HG03457 (cell line): ENCODE measurements around the gene OPHN1.

Source experiments
- ATAC-seq: cut with Tn5 transposase; IDR thresholded peaks from one replicate; pipeline ENCODE4 v1.9.1; 2021; ENCODE audit warnings: moderate number of reproducible peaks; ENCODE audit not compliant: unreplicated experiment

Gene OPHN1

DNA sequence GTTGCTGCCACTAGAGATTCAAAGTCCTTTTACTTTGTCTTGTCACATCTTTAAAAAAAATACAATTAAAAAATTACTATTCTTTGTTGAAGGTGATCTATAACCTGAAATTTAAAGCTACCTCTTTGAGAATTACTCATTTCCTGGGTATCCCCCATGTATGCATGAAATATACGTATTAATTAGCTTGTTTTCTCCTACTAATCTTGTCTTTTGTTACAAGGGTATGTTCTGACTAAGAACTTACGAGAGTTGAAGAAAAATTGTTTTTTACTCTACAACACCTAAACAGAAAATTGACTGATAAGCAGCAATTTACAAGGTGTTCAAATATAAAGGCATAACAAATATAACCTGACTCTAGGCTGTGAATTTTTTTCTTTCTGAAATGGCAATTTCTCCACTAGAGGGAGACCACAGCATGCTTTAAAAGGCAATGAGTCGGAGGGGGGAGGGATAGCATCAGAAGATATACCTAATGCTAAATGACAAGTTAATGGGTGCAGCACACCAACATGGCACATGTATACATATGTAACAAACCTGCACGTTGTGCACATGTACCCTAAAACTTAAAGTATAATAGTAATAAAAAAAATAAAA is 249.6 kb downstream of the OPHN1 start:
- ATAC-seq = no peak

DNA sequence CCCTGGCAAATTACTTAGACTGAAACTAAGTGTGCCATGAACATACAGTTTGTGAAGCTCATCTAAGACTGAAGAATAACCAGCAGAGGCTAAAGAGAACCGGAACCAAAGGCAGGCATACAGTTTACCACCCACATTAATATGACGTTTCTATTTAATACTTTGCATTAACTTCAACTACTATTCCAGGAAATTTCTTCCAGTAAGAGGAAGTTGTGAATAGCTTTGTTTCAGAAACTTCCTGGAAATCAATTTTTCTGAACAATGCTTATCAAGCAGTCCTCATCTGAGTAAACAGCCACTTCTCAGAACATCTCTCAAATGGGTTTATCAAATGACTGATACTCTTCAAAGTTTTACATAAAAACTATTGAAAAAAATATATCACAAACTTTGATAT is 252.7 kb downstream of the OPHN1 start:
- ATAC-seq = no peak

DNA sequence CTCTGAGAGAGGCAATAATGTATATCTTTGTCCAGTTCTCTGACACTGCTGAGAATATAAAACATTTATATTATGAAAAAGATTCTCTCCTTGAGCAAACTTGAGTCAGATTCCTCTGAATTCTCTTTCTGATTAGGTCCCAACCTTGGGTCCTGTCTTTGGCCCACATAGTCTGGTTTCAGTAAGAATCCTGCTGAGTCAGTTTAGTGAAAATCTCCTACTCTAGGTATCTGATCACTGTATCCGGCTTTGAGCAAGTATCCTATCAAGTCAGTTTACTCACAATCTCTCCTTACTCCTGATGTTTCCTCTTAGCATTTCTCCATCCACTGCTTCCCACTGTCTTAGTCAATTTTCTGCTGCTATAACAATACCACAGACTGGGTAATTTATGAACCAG is 253.9 kb downstream of the OPHN1 start:
- ATAC-seq = no peak

DNA sequence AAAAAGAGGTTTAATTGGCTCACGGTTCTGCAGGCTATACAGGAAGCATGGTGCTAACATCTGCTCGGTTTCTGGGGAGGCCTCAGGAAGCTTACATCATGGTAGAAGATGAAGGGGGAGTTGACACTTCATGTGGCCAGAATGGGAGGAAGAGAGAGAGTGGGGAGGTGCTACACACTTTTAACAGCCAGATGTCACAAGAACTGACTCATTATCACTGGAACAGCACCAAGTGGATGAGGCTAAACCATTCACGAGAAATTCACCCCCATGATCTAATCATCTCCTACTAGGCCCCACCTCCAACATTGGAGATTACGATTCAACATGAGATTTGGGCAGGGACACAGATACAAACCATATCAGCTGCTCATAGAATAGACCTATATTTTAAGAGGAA is 255.8 kb downstream of the OPHN1 start:
- no peak for ATAC-seq

DNA sequence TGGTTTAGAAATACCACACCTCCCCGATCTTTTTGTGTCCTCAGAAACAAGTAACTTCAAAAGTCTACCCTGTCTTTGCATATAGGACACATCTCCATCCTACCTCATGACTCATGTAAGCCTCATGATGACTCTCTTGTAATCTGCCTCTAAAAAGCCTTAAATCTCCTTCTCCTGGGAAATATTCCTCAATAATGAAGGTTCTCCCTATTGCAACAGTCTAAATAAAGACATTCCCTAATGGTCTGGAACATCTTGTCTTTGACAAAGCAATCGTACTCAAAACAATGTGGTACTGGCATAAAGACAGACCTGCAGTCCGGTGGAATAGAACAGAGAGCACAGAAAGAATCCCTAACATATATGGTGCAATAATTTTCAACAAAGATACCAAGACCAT is 257.7 kb downstream of the OPHN1 start:
- no peak for ATAC-seq

DNA sequence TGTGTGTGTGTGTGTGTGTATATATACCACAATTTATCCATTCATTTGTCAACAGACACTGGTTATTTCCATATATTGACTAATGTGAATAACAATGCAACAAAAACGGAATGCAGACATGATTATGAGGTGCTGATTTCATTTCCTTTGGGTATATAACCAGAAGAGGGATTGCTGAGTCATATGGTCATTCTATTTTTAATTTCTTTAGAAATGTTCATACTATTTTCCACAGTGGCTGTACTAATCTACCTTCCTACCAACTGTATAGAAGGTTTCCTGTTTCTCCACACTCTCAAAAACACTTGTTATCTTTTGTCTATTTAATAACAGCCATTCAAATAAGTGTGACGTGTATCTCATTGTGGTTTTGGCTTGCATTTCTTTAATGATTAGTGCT is 269.9 kb downstream of the OPHN1 start:
- ATAC-seq = no peak

DNA sequence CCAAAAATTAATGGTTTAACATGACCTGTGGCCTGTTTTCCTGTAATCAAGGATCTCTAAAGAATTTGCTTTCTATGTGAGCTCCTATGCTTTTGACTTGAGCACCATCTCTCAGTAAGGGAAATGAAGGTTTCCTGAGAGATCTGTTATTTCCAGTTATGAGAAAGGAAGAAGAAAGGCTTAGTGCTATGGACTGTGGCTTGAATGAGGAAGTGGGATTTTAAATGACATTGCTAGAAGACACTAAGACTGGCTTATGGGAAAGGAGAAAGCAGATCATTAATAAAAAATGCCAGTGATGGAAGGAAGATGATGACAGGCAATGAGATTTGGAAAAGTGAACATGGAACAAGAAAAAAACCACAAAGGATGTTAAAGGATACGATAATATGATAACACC is 285.4 kb downstream of the OPHN1 start:
- ATAC-seq = no peak

DNA sequence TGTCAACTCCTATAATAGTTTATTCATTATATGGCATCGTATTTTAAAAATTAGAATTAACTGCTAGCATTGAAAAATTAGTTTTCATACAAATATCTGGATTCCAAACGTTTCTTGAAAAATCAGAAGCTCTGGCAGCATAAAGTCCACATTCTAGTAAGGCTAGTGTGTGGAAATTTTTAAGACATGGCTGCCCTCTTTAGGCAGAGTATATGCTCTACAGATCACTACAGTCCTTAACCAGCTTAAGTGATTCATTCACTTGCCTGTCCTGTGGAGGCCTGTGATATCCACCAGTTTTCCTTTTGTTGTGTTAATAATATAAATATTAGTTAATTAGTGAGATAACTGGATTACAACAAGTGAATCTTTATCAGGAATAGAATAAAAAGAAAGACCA is 287.2 kb downstream of the OPHN1 start:
- no peak for ATAC-seq

DNA sequence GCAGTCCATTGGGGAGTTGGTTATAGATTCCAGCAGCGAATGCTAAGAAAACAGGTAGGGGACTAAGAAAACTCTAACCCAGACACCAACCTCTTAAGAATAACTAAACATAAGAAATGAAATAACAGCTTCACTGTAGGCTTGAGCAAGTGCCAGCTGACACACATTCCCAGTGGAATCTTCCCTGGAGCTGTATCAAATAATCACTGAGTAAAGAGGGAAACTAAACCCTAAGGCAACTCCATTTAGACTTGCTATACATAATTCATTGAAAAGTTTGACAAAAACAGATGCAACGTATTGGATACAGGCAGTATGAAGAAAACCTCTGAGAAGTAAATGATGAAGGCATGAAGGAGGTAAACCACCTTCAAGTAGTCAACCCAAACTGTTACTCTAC is 293.5 kb downstream of the OPHN1 start:
- ATAC-seq = no peak

DNA sequence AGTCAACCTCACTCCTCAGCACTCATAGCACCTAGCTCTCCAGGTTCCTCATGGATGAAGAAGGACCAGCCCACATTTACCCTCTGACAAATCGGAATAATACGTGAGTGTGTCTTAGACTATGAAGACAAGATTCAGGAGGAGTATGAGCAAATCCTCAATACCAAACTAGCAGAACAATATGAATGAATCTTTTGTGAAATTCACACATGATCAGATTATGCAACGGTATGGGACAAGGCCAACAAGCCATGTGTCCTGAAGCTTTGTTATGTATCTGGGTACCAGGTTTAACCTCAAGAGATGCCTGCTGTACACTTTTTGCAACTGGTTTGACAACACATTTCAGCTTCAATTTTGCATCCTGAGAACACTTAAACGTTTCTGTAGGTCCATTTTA is 300.1 kb downstream of the OPHN1 start:
- no peak for ATAC-seq

DNA sequence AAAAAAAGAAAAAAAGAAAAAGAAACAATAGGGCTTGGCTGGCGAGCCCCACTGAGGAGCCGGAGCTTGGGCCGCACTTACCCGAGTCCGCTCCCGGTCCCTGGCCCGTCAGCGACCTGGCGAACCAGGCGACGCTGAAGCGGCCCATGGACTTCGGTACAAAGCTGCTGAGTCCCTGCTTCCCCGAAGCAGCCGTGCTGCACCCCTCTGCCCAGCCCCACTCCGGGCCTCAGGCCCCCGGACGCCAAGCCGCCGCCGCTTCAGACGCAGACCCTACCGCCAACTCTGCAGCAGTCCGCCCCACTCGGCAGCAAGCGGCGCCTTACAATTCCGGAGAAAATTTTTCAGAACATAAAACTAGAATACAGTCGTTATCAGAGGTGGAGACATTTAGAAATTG is 300.5 kb downstream of the OPHN1 start:
- ATAC-seq = no peak

DNA sequence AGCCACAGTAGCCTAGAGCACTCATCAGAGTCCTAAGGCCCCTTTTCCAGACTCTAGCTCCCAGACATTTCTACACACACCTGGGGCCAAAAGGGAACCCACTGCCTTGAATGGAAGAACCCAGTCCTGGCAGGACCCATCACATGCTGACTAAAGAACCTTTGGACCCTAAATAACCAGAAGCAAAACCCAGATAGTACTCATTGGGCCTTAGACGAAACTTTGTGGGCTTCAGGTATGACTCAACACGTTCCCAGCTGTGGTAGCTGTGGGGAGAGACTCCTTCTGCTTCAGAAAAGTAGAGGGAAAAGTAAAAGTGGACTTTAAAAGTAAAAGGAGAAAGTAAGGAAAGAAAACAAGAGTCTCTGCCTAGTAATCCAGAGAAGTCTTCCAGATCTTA is 311.5 kb downstream of the OPHN1 start:
- no peak for ATAC-seq

DNA sequence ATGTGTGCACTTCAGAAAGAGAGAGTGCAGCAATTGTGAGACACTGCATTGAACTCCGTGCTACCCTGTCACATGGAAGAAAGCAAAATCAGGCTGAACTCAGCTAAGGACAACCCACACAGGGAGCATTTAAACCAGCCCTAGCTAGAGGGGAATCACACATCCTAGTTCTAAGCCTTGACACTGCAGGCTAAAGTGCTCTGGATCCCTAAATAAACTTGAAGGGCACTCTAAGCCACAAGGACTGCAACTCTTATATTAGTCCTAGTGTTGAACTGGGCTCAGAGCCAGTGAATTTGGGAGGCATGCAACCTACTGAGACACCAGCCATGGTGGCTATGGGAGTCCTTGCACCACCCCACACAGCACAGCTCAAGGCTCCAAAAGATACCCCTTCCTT is 311.9 kb downstream of the OPHN1 start:
- ATAC-seq = no peak

DNA sequence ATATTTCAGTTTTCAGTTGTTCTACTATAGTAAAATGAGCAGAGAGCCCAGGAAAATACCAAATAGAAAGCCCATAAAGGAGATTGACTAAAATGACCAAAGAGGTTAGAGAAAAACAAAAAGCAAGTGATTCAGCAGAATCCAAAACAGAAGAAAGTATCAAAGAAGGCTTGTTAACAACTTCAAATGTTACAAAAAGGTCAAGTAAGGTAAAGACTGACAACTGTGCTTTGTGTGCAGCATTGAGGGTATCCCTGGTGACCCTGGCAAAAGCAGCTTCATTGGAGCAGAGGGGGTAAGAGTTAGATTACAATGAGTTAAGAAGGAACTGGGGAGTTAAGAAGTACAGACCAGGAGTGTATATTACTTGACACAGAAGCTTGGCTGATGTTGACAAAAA is 317.9 kb downstream of the OPHN1 start:
- no peak for ATAC-seq

DNA sequence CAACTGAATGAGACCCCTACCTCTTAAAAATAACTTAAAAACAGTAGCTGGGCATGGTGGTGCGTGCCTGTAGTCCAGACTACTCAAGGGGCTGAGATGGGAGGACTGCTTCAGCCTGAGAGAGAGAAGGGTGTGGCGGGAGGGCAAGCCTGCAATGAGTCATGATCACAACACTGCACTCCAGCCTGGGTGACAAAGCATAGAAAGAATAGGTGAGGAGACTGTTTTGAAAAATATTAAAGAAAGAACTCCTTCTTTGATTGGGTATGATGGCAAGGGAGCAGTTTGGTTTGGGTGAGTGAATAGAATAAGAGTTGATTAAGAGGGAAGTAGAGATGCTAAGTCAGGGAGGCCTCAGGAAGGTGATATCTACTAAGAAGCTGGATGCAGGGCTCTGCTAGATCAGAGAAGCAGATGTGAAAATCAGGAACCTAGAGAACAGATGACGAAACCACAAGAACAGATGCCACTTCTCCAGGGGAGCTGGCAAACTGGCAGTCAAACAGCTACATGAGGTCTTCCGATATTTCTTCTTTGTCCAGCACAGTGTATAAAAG is 318.6 kb downstream of the OPHN1 start:
- no peak for ATAC-seq

DNA sequence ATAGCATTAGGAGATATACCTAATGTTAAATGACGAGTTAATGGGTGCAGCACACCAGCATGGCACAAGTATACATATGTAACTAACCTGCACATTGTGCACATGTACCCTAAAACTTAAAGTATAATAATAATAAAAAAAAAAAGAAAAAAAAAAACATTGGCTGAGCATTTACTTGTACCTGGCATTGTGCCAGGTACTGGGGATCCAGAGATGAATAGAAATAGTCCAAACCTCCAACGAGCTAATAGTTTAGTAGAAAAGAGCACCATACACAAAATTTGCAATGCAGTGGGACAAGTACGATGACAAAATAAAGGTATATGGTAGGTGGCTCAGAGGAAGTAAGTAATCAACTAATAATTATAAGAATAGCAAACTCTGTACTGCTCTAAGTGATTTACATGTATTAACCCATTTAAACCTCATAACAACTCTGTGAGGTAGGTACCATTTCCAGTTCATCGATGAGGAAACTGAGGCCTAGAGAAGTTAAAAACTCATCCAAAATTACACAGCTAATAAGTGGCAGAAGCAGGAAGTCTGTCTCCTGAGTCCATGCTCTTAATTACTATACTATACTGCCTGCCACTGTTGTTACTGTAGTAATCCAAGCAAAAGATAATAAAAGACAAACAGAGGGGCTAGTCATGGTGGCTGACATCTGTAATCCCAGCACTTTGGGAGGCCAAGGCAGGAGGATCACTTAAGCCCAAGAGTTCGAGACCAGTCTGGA is 319.3 kb downstream of the OPHN1 start:
- ATAC-seq = no peak

DNA sequence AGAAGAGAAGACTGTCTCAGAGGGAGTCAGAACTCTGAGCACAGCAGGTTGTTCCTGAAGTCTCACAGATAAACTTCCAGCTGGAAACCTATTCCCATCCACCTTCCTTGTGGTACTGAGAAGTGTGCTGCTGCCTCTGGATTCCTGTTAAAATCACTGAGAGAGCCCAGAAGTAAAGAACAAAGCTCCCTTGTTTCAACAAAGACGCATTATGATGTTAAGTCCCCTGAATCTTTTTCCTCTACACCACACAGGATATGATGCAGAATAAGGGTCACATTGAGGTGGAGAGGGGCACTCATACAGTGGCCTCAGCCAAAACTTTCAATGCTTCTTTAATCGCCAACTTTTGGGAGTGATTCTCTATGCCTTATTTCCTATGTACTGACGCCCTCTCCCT is 321.0 kb downstream of the OPHN1 start:
- ATAC-seq = no peak

DNA sequence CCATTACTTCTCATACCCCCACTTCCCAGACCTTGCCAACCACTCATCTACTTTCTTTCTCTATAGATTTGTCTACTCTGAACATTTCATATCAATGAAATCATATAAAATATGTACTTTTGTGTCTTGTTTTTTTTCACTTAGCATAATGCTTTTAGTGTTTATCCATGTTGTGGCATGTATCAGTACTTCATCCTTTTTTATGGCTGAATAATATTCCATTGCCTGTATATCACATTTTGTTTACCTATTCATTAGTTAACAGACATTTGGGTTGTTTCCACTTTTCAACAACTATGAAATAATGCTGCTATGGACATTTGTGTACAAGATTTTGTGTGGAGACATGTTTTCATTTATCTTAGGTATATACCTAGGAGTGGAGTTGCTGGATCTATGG is 324.1 kb downstream of the OPHN1 start:
- ATAC-seq = no peak

DNA sequence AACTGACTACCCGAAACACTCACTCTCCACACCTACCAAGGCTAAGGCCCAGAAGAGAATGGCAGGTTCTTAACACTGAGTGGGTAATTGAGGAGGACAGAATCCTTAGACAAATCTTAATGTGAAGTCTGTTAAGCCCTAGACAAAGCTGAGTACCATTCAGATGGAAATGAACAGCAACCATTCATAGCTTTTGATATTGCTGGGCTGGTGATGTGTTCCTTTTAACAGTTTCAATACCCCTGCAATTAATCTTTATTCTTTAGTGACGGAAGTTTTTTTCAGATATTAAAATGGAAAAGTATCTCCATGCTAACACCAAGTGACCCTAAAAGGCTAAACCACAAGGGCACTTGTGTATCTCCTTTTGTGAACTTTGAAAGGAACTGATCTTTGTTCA is 334.9 kb downstream of the OPHN1 start:
- no peak for ATAC-seq

DNA sequence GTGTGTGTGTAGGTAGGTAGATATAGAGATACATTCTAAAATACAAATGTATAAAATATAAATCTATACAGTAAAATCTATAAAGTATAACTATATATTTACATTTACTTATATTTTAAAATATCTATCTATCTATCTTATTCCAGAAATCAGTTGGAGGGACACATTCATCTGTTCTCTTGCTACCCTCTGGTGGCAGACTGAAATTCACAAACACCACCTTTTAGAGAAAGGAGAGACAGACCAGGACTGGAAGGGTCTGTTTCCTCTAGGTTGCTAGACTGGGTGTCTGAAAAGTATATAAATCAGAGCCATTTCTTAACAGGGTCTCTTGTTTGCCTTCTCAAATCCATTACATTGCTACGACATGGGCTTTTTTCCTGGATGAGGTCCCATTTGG is 343.0 kb downstream of the OPHN1 start:
- no peak for ATAC-seq

DNA sequence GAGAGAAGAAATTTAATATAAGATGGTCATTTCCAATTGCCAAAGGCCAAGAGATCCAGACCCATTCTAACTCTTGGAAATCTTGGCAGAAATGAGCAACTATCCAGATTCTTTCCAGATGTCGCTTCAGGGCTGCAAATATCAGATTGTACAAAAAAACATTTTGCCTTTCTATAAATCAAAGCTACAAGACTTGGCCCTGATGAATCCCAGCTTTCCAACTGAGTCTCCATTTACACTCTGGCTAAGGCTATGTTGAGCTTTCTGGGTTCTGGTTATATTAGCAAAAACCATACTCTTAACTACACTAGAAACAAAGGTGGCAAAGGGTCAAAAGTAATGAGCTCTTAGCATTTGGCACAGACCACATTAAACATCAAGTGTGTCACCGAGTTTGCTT is 345.8 kb downstream of the OPHN1 start:
- ATAC-seq = no peak

DNA sequence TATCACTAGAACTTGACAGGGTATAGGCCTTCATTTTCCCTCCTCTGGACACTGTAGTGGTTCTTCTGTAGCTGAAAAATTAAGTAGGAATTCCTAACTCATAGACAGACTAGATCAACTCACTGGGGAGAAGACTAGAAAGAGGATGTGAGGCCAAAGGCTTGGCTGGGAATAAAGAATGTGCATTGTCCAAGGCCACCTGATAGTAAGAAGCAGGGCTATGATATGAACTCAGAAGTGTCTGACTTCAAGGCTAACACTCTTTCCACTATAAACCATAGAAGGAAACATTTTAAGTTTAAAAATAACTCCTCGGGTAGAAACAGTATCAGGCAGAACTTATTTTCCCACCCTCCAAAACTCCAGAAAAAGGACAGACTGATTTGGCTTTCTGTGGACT is 346.6 kb downstream of the OPHN1 start:
- ATAC-seq = no peak

DNA sequence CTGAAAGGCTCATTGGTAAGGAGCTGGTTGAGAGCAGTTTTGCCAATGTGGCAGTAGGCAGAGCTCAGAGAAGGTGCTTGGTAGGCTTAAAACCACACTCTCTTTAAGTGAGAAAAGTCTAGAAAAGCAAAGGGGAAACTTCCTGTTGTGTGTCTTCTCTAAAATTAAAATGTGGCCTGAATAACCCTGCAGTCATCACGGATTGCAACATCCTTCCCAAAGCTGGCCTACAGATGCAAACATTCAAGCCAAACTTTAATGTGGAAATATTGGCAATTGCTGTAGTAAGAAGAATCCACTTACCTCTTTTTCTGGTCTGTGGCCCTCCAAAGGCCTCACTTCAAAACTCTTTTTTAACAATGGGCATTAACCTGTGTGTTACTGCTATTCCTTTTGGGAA is 348.5 kb downstream of the OPHN1 start:
- ATAC-seq = no peak
